HepG2 (cell line): Measurements from ENCODE around the gene EDAR. TPM values are rescaled to one million over a fixed set of nuclear protein-coding genes. Genes with fewer than 3 reads are reported as not detected.

Experiments
- ATAC-seq: fragments of 200-7000 bp; cut with Tn5 transposase; 3 replicates; pipeline ENCODE4 v1.9.1; 2020; ENCODE audit warnings: mild to moderate bottlenecking, moderate library complexity
- BruUV-seq: library from RNA; stranded (reverse); fragments of 400-500 nt; replicated peaks from 2 replicates; lab custom pipeline; 2021; lab: Mats Ljungman, UMichigan
- CTCF ChIA-PET: fragments of 300-600 bp; formaldehyde crosslinking; extraction: SDS; loops from one replicate; lab custom pipeline; 2021; ENCODE audit warnings: low total read pairs, inconsistent platforms, low intra/inter-chr PET ratio; lab: Yijun Ruan, JAX
- POLR2A ChIA-PET: fragments of 350-600 bp; sonication (Branson Sonifier 250); formaldehyde crosslinking; loops from one replicate; lab custom pipeline; 2020; ENCODE audit warnings: antibody characterized with exemption, inconsistent platforms; lab: Yijun Ruan, JAX
- DNase-seq: peaks from one replicate; pipeline ENCODE4 v3.0.0-alpha.2; 2015; ENCODE audit warnings: low spot score
- FAIRE-seq: peaks from 3 replicates; lab custom pipeline; 2011; peaks lifted over from hg19 to GRCh38; lab: Jason Lieb, UNC
- H2AFZ ChIP-seq: one replicate; pipeline ENCODE4 v1.6.1; 2011; ENCODE audit warnings: low read length, inconsistent platforms
- H3K27ac ChIP-seq: fragments of 300-600 bp; 3 replicates; pipeline ENCODE4 v1.8.0; 2011; ENCODE audit warnings: mixed run types, mild to moderate bottlenecking, mixed read lengths, low read length, inconsistent platforms; ENCODE audit not compliant: insufficient read depth; ENCODE audit errors: extremely low read length
- H3K27me3 ChIP-seq, 2 experiments: fragments of 200-600 bp in 1 of 2; 2 replicates in 1 of 2; 3 replicates in 1 of 2; pipeline versions ENCODE4 v1.6.0 to v1.8.0; 2011; ENCODE audit warnings: low read length in 2 of 2, mild to moderate bottlenecking in 2 of 2, moderate library complexity in 2 of 2, inconsistent platforms in 1 of 2; ENCODE audit not compliant: insufficient read depth in 2 of 2, control insufficient read depth in 1 of 2
- H3K36me3 ChIP-seq, 2 experiments: fragments of 200-600 bp in 1 of 2; replicated peaks in 1 of 2; 2 replicates in 1 of 2; 3 replicates in 1 of 2; pipeline versions ENCODE4 v1.5.1 to v1.8.0; 2011; ENCODE audit warnings: low read length in 2 of 2, inconsistent platforms in 1 of 2; ENCODE audit not compliant: insufficient read depth in 2 of 2, control insufficient read depth in 1 of 2
- H3K4me1 ChIP-seq: 2 replicates; pipeline ENCODE4 v1.5.1; 2012; ENCODE audit warnings: low read length, inconsistent platforms; ENCODE audit not compliant: insufficient read depth
- H3K4me2 ChIP-seq: 2 replicates; pipeline ENCODE4 v1.6.0; 2011; ENCODE audit warnings: low read depth, low read length, inconsistent platforms
- H3K4me3 ChIP-seq, 3 experiments: fragments of 200-600 bp in 1 of 3; sonication (generic), shearing (Covaris generic) in 1 of 3; replicated peaks in 1 of 3; 2 replicates each; pipeline ENCODE4 v1.5.1; 2011 to 2016; ENCODE audit warnings: low read length in 3 of 3, inconsistent platforms in 2 of 3, low read depth in 2 of 3, mild to moderate bottlenecking in 2 of 3, control low read depth in 1 of 3, mixed read lengths in 1 of 3; ENCODE audit not compliant: insufficient read depth in 1 of 3
- H3K79me2 ChIP-seq: one replicate; pipeline ENCODE4 v1.6.1; 2011; ENCODE audit warnings: low read length, inconsistent platforms; ENCODE audit not compliant: insufficient read depth
- H3K9ac ChIP-seq: 2 replicates; pipeline ENCODE4 v1.6.0; 2011; ENCODE audit warnings: mild to moderate bottlenecking, low read depth, low read length, inconsistent platforms; ENCODE audit not compliant: insufficient read depth
- H3K9me3 ChIP-seq: 2 replicates; pipeline ENCODE4 v1.5.1; 2012; ENCODE audit warnings: mild to moderate bottlenecking, low read length
- H4K20me1 ChIP-seq: 2 replicates; pipeline ENCODE4 v1.6.0; 2011; ENCODE audit warnings: inconsistent platforms, mild to moderate bottlenecking, low read length, moderate library complexity; ENCODE audit not compliant: insufficient read depth
- AGO1 ChIP-seq: fragments of 200-400 bp; formaldehyde crosslinking; IDR thresholded peaks from 2 replicates; pipeline ENCODE4 v1.6.1; 2017; ENCODE audit warnings: mild to moderate bottlenecking, low read depth, low read length, moderate library complexity; ENCODE audit not compliant: poor library complexity, severe bottlenecking
- EP300 ChIP-seq, 3 experiments: sonication (generic) in 1 of 3; formaldehyde crosslinking in 1 of 3; IDR thresholded peaks; 2 replicates each; pipeline versions ENCODE4 v1.5.1 to v1.6.1; 2011 to 2020; ENCODE audit warnings: low read depth in 2 of 3, low read length in 2 of 3, borderline replicate concordance in 1 of 3, improper control_type of control experiment in 1 of 3, mild to moderate bottlenecking in 1 of 3, missing genetic modification reagents in 1 of 3, moderate library complexity in 1 of 3
- MXD4 ChIP-seq: IDR thresholded peaks from 2 replicates; pipeline ENCODE4 v1.6.1; 2016; ENCODE audit warnings: mild to moderate bottlenecking, missing biosample characterization, missing genetic modification reagents
- NR2F6 ChIP-seq, 2 experiments: IDR thresholded peaks; 2 replicates each; pipeline ENCODE4 v1.6.1; 2016; ENCODE audit warnings: antibody characterized with exemption in 1 of 2, mild to moderate bottlenecking in 1 of 2
- PAXIP1 ChIP-seq: sonication (generic); formaldehyde crosslinking; conservative IDR thresholded peaks from 2 replicates; pipeline ENCODE4 v1.4.0; 2020; ENCODE audit warnings: mild to moderate bottlenecking, missing genetic modification reagents, moderate library complexity
- PITX1 ChIP-seq: sonication (generic); formaldehyde crosslinking; IDR thresholded peaks from 2 replicates; pipeline ENCODE4 v1.5.1; 2020; ENCODE audit warnings: mild to moderate bottlenecking, missing genetic modification reagents
- PRDM10 ChIP-seq: sonication (generic); formaldehyde crosslinking; IDR thresholded peaks from 2 replicates; pipeline ENCODE4 v1.4.0; 2020; ENCODE audit warnings: low read depth, missing genetic modification reagents
- ZNF138 ChIP-seq: sonication (generic); formaldehyde crosslinking; IDR thresholded peaks from 2 replicates; pipeline ENCODE4 v1.5.0; 2020; ENCODE audit warnings: mild to moderate bottlenecking, low read depth, missing genetic modification reagents
- ZNF33A ChIP-seq: sonication (generic); formaldehyde crosslinking; IDR thresholded peaks from 2 replicates; pipeline ENCODE4 v1.5.1; 2020; ENCODE audit warnings: missing genetic modification reagents, mild to moderate bottlenecking, moderate library complexity, borderline replicate concordance
- ZNF564 ChIP-seq: sonication (generic); formaldehyde crosslinking; IDR thresholded peaks from 2 replicates; pipeline ENCODE4 v1.8.1; 2023; ENCODE audit warnings: mild to moderate bottlenecking, missing genetic modification reagents
- ZNF780A ChIP-seq: sonication (generic); formaldehyde crosslinking; IDR thresholded peaks from 2 replicates; pipeline ENCODE4 v1.8.0; 2022; ENCODE audit warnings: mild to moderate bottlenecking, missing genetic modification reagents, moderate library complexity
- WGBS: methylation state at CpG from one replicate; pipeline ENCODE4 v1.1.6; 2017; ENCODE audit warnings: low lambda C conversion rate; 5-methylcytosine and 5-hydroxymethylcytosine counted together
- in situ Hi-C: cut with HindIII; loops from 2 replicates; pipeline ENCODE4 v1.10.0; 2017; ENCODE audit warnings: low pct_unique_long_range_greater_than_20kb; ENCODE audit not compliant: extremely low pct_ligation_motif_present
- intact Hi-C: fragments of 100-400 bp; cut with micrococcal nuclease; formaldehyde crosslinking; loops from one replicate; pipeline ENCODE4 v1.10.0; 2022; ENCODE audit not compliant: unreplicated experiment
- polyA plus RNA-seq, 8 experiments: library from polyadenylated mRNA; depleted of rRNA in 3 of 8; stranded (reverse) in 7 of 8; unstranded in 1 of 8; fragments of >200 nt; fragmentation: Illumina TruSeq in 4 of 8; extraction: Trizol in 4 of 8; gene quantifications; 2 replicates each; pipeline versions ENCODE4 v1.2.1 to v1.2.3, GENCODE V29; 2011 to 2016; ENCODE audit warnings: low read depth in 4 of 8, missing spikeins in 1 of 8, mixed read lengths in 1 of 8; ENCODE audit not compliant: insufficient read depth in 1 of 8
- total RNA-seq, 5 experiments: library from RNA; depleted of rRNA; stranded (reverse); fragments of >200 nt; fragmentation: Illumina TruSeq; extraction: Trizol; gene quantifications; 2 replicates each; pipeline ENCODE4 v1.2.3, GENCODE V29; 2016; ENCODE audit warnings: low read depth in 1 of 5

EDAR gene
- total and polyA plus RNA-seq, 2 of the 13 experiments (the other 11 are each of a cell fraction or from before 2014, with no cell fraction given): not detected

GRCh38 chr2:108994178-108994577 is 5.2 kb upstream of the EDAR start (continued):
- no peak for TF ChIP-seq PAXIP1 (CRISPR knock-in tag)
- TF ChIP-seq ZNF780A (CRISPR knock-in tag): no peak

GRCh38 chr2:108993095-108993937 is 4.3 kb upstream of the EDAR start:
- Histone ChIP-seq H3K27me3 (peaks cover 5 to 7% of the 10 kb centered on the region in 2 experiments; a peak in 2 of 5 replicates), H3K27ac (no peak overlapping the region), H3K36me3 (no peaks in the 10 kb centered on the region), H3K4me3 (peak overlapping the region in 1 of 3 experiments; percentile 9; a peak in 1 of 6 replicates), H3K79me2 (no peaks in the 10 kb centered on the region), H3K9ac (no peak overlapping the region), H3K9me3 (no peaks in the 10 kb centered on the region), H4K20me1 (no peaks in the 10 kb centered on the region), H3K4me2 (peak overlapping the region; percentile 71), H2AFZ (no peak overlapping the region), H3K4me1 (peaks cover 36% of the 10 kb centered on the region)
- WGBS: 28% methylated on average over 8 of the region's 8 CpGs
- CTCF ChIA-PET: no interaction called here
- peak; percentile 76 for ATAC-seq
- peak; percentile 67 for FAIRE-seq
- no TSS peak for BruUV-seq
- intact Hi-C loops (no loop called here), in situ Hi-C loops (no loop called here)
- peak; percentile 63 for DNase-seq
- POLR2A ChIA-PET: no interaction called here
- peak; percentile 23; the same call in 1 of the 2 replicates for TF ChIP-seq NR2F6 (IDR thresholded peaks at IDR 0.05)
- TF ChIP-seq NR2F6 (CRISPR knock-in tag; IDR thresholded peaks at IDR 0.05): no peak
- TF ChIP-seq ZNF138: no peak
- TF ChIP-seq ZNF564 (CRISPR knock-in tag): peak; percentile 99
- peak; percentile 90 for TF ChIP-seq PRDM10
- peak; percentile 25; the same call in 1 of the 2 replicates for TF ChIP-seq PITX1
- no peak for TF ChIP-seq MXD4 (CRISPR knock-in tag)
- TF ChIP-seq ZNF33A (CRISPR knock-in tag): no peak
- TF ChIP-seq EP300 (IDR thresholded peaks at IDR 0.05; ENCODE audit: low read depth in 2 of 2, low read length in 2 of 2): peak in 1 of 2 experiments; percentile 21; a peak in 1 of 4 replicates
- no peak for TF ChIP-seq EP300 (CRISPR knock-in tag; IDR thresholded peaks at IDR 0.05; ENCODE audit: borderline replicate concordance)
- no peak for TF ChIP-seq AGO1
